Gastrocnemius medialis (tissue), 4 donors: Measurements from ENCODE around the gene WWP2.

ENCODE experiments used
- POLR2A ChIP-seq, 2 donors: fragments of 450-650 bp; IDR thresholded peaks; one replicate each; pipeline ENCODE4 v1.6.1; 2017; ENCODE audit warnings: antibody characterized with exemption in 2 of 2, mild to moderate bottlenecking in 2 of 2, moderate library complexity in 2 of 2
- TF ChIP-seq, protein P1 (sequence below), 5 experiments: fragments of 450-650 bp in 3 of 5; fragments of 200-600 bp in 2 of 5; sonication (generic) in 2 of 5; IDR thresholded peaks in 4 of 5; conservative IDR thresholded peaks in 1 of 5; 1 replicate in 4 of 5; 2 replicates in 1 of 5; pipeline ENCODE4 v1.5.1; 2016 to 2019; ENCODE audit warnings: antibody characterized with exemption in 5 of 5, mild to moderate bottlenecking in 3 of 5, moderate library complexity in 3 of 5

DNA sequence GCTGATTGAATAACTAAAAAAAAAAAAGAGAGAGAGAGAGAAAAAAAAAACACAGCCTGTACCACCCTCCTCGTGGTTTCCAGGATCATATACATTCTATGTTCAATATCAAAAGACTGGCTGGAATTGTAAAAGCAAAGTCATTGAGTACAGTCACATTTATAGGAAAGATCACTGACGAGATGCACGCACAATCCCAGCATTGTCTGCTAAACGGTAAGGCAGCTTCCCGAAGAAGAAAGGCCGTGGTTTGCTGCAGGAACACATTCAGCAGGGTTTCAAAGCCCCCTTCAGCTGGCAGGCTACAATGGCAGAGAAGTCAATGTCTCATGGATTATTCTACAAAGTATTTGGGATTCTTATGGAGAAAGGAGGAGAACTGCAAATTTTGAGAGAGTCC lies 45.1 kb upstream of the WWP2 start:
- TF ChIP-seq, protein P1, sequence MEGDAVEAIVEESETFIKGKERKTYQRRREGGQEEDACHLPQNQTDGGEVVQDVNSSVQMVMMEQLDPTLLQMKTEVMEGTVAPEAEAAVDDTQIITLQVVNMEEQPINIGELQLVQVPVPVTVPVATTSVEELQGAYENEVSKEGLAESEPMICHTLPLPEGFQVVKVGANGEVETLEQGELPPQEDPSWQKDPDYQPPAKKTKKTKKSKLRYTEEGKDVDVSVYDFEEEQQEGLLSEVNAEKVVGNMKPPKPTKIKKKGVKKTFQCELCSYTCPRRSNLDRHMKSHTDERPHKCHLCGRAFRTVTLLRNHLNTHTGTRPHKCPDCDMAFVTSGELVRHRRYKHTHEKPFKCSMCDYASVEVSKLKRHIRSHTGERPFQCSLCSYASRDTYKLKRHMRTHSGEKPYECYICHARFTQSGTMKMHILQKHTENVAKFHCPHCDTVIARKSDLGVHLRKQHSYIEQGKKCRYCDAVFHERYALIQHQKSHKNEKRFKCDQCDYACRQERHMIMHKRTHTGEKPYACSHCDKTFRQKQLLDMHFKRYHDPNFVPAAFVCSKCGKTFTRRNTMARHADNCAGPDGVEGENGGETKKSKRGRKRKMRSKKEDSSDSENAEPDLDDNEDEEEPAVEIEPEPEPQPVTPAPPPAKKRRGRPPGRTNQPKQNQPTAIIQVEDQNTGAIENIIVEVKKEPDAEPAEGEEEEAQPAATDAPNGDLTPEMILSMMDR (IDR thresholded peaks at IDR 0.05 in 4 of 5, conservative IDR thresholded peaks at IDR 0.05 in 1 of 5), result no peak
- TF ChIP-seq POLR2A (IDR thresholded peaks at IDR 0.05), result no peak
